Transverse colon (tissue), 4 donors: ENCODE measurements around the gene FXYD2.

ENCODE experiments used
- POLR2A ChIP-seq: fragments of 450-650 bp; IDR thresholded peaks from one replicate; pipeline ENCODE4 v1.6.1; 2016; ENCODE audit warnings: antibody characterized with exemption, mild to moderate bottlenecking, moderate library complexity
- POLR2AphosphoS5 ChIP-seq, 3 donors: sonication (generic); formaldehyde crosslinking; IDR thresholded peaks; one replicate each; pipeline ENCODE4 v1.6.1; 2016; ENCODE audit warnings: antibody characterized with exemption in 3 of 3
- TF ChIP-seq, protein P1 (sequence below), 5 experiments: fragments of 200-600 bp in 3 of 5; fragments of 450-650 bp in 2 of 5; sonication (generic) in 3 of 5; IDR thresholded peaks; 1 replicate in 2 of 5; 2 replicates in 3 of 5; pipeline ENCODE4 v1.5.1; 2016 to 2017; ENCODE audit warnings: antibody characterized with exemption in 5 of 5, inconsistent platforms in 3 of 5, mild to moderate bottlenecking in 2 of 5, moderate library complexity in 1 of 5

- TF ChIP-seq, protein P1, sequence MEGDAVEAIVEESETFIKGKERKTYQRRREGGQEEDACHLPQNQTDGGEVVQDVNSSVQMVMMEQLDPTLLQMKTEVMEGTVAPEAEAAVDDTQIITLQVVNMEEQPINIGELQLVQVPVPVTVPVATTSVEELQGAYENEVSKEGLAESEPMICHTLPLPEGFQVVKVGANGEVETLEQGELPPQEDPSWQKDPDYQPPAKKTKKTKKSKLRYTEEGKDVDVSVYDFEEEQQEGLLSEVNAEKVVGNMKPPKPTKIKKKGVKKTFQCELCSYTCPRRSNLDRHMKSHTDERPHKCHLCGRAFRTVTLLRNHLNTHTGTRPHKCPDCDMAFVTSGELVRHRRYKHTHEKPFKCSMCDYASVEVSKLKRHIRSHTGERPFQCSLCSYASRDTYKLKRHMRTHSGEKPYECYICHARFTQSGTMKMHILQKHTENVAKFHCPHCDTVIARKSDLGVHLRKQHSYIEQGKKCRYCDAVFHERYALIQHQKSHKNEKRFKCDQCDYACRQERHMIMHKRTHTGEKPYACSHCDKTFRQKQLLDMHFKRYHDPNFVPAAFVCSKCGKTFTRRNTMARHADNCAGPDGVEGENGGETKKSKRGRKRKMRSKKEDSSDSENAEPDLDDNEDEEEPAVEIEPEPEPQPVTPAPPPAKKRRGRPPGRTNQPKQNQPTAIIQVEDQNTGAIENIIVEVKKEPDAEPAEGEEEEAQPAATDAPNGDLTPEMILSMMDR (IDR thresholded peaks at IDR 0.05): no peak
- TF ChIP-seq POLR2A (no peak), POLR2AphosphoS5 (IDR thresholded peaks at IDR 0.05) (no peak)
These were observed 33.3 kb upstream of the FXYD2 start for GRCh38 chr11:117857734-117858414.
